ENCODE data around the gene XAGE2.

GRCh38 chrX:52346174-52347165 lies 22.4 kb upstream of the XAGE2 start:
- TF ChIP-seq REST (IDR thresholded peaks at IDR 0.05; ENCODE audit: insufficient read depth in 1 of 2, low read depth in 2 of 2, low read length in 2 of 2) (no peak), POLR2AphosphoS5 (IDR thresholded peaks at IDR 0.05; ENCODE audit: low read depth, low read length) (no peak), SIN3A (IDR thresholded peaks at IDR 0.05; ENCODE audit: borderline replicate concordance, insufficient read depth, low read length) (no peak)
